Left lung (tissue), 10 donors: Measurements from ENCODE around the gene THBD. TPM values are rescaled to one million over a fixed set of nuclear protein-coding genes. Genes with fewer than 3 reads are reported as not detected.

Experiments used
- ATAC-seq: fragments of 200-7000 bp; cut with Tn5 transposase; one replicate; pipeline ENCODE4 v1.9.1; 2020; ENCODE audit warnings: moderate library complexity
- DNase-seq, 4 donors: peaks; one replicate each; pipeline ENCODE4 v3.0.0-alpha.2; 2013 to 2020
- H3K27ac ChIP-seq, 2 donors: fragments of 200-600 bp; sonication (generic) in 1 of 2; one replicate each; pipeline versions ENCODE4 v1.5.0 to v1.8.0; 2020 to 2021
- H3K27me3 ChIP-seq, 2 donors: fragments of 200-600 bp; sonication (generic) in 1 of 2; one replicate each; pipeline versions ENCODE4 v1.5.0 to v1.8.0; 2020 to 2021
- H3K36me3 ChIP-seq, 2 donors: fragments of 200-600 bp; sonication (generic) in 1 of 2; one replicate each; pipeline versions ENCODE4 v1.5.0 to v1.8.0; 2020 to 2021
- H3K4me1 ChIP-seq, 2 donors: fragments of 200-600 bp; one replicate each; pipeline ENCODE4 v1.8.0; 2021
- H3K4me3 ChIP-seq, 2 donors: fragments of 200-600 bp; sonication (generic) in 1 of 2; one replicate each; pipeline versions ENCODE4 v1.5.0 to v1.8.0; 2020 to 2021; ENCODE audit warnings: mild to moderate bottlenecking in 1 of 2
- H3K9me3 ChIP-seq, 2 donors: fragments of 200-600 bp; sonication (generic) in 1 of 2; one replicate each; pipeline versions ENCODE4 v1.5.0 to v1.8.0; 2020 to 2021
- intact Hi-C, 2 donors: fragments of 100-400 bp; cut with DNase I; formaldehyde crosslinking; loops; one replicate each; pipeline versions ENCODE4 v1.11.2 to v1.14.2; 2022
- polyA plus RNA-seq, 6 donors: library from polyadenylated mRNA; unstranded; fragments of 120-200 nt; gene quantifications; one replicate each; pipeline ENCODE4 v1.2.1, GENCODE V29; 2013; ENCODE audit not compliant: insufficient read length in 6 of 6
- total RNA-seq, 2 donors: library from RNA; stranded (reverse); fragmentation: NEBNext Ultra II Directional; extraction: Animal tissue kit (Norgen Biotek cat#: 25700); gene quantifications; one replicate each; pipeline ENCODE4 v1.2.1, GENCODE V29; 2021
- TF ChIP-seq, protein P1 (sequence below), 2 donors: fragments of 200-600 bp; sonication (generic) in 1 of 2; IDR thresholded peaks; one replicate each; pipeline versions ENCODE4 v1.5.0 to v1.8.0; 2021; ENCODE audit warnings: antibody characterized with exemption in 2 of 2
- donor health status: DM: no; HTN: yes; CAD: no.
- donor health status: DM: no; HTN: no; CAD: no.

The THBD gene
- total and polyA plus RNA-seq, 8 donors: 27.3 to 77.4 (median 47.2) TPM

DNA sequence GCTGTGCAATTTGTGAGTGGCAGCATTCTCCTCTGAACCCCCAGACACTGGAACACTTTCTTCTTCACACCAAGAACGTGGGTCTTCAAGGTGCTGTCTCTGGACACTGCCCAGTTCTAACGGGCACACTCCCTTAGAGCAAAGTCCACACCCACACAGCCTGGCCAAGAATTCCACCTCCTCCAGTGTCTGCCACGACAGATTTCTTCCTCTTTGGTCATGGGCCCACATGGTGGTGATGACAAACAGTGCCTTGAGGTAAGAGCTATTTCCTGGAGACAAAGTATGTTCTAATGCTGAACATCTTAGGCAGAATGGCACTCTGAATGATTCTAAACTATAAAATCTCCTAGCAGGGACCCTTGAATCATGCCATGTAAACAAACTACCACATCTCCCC, 39.8 kb downstream of the THBD start:
- no peaks in the 10 kb centered on the region for H3K9me3 ChIP-seq
- intact Hi-C loops: no loop called here
- H3K4me1 ChIP-seq: no peaks in the 10 kb centered on the region
- H3K4me3 ChIP-seq: no peak overlapping the region
- H3K36me3 ChIP-seq: no peaks in the 10 kb centered on the region
- ATAC-seq (no peak), DNase-seq (no peak)
- no peak overlapping the region for H3K27ac ChIP-seq
- TF ChIP-seq, protein P1, sequence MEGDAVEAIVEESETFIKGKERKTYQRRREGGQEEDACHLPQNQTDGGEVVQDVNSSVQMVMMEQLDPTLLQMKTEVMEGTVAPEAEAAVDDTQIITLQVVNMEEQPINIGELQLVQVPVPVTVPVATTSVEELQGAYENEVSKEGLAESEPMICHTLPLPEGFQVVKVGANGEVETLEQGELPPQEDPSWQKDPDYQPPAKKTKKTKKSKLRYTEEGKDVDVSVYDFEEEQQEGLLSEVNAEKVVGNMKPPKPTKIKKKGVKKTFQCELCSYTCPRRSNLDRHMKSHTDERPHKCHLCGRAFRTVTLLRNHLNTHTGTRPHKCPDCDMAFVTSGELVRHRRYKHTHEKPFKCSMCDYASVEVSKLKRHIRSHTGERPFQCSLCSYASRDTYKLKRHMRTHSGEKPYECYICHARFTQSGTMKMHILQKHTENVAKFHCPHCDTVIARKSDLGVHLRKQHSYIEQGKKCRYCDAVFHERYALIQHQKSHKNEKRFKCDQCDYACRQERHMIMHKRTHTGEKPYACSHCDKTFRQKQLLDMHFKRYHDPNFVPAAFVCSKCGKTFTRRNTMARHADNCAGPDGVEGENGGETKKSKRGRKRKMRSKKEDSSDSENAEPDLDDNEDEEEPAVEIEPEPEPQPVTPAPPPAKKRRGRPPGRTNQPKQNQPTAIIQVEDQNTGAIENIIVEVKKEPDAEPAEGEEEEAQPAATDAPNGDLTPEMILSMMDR (IDR thresholded peaks at IDR 0.05): no peak
- H3K27me3 ChIP-seq: no peaks in the 10 kb centered on the region

DNA sequence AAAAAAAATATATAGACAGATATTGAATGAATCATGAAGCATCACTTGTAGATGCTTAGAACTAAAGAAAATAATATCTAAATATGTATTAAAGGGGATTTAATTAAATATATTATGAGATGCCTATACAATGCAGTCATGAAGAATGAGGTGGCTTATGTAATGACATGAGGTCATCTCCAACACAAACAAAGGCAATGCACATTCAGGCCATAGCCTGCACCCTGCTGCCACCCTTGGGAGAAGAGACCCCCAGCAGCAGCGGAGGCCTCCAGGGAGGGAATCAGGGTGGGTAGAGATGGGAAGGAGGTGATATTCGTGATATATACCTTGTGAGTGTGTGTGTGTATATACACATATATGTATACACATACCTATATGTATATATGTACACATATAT, 40.8 kb downstream of the THBD start:
- Histone ChIP-seq H3K4me1 (no peaks in the 10 kb centered on the region), H3K27me3 (no peaks in the 10 kb centered on the region), H3K36me3 (no peaks in the 10 kb centered on the region), H3K9me3 (no peaks in the 10 kb centered on the region), H3K27ac (no peak overlapping the region), H3K4me3 (no peak overlapping the region)
- DNase-seq: no peak
- intact Hi-C loops: no loop called here
- ATAC-seq: no peak
- TF ChIP-seq, protein P1 (IDR thresholded peaks at IDR 0.05): no peak

DNA sequence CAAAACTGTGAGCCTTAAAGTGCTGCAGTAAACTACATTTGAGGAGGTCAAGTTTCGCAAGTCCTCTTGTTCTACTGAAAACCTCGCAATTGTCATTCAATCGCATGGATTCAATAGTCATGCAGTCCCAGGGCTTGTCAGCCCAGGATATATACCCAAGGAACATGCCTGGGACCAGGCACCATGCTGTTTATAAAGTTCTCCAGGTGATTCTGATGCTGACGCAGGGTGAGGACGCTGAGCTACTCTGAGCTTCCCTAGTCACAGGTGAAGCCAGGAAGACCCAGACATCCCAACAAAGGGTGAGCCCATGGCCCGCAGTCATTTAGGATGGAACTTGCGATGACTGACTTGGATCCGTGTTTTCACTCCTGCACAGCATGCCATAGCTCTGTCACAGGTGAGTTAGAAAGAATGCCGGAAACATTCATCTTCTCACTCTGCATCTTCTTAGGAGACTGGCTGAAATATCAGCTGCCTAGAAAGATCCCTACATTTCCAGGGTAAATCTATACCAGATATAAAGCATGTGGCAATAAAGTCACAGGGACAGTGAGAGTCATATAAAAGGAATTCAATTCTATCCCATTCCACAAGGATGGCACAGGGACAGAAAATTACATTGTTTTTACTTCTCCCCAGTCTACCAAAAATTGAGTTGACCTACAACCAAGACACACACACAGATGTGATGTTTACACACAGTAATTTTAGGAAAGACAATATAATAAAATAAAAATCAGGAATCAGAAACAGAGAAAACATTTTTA, 41.4 kb downstream of the THBD start:
- no peak for DNase-seq
- H3K4me1 ChIP-seq: no peaks in the 10 kb centered on the region

DNA sequence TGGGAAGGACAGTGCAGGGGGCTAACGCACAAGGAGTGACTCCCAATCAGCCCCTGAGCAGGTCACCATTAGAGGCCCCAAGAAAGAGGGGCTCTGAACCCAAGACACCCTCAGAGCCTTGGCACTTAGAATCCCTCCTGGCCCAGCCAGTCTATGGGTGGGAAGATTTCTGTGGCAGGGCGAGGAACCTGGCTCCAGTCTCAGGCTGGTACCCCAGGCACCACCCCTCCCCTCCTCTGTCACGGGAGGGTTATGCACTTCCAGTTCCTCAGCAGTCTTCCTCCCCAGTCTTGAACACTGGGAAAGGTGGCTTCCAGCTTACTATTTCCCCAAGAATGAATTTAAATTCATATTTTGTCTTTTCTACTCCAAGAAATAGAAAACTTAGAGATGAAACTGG, 42.0 kb downstream of the THBD start:
- Histone ChIP-seq H3K4me1 (no peaks in the 10 kb centered on the region), H3K4me3 (no peak overlapping the region), H3K27ac (no peak overlapping the region), H3K27me3 (no peaks in the 10 kb centered on the region), H3K9me3 (no peaks in the 10 kb centered on the region), H3K36me3 (no peaks in the 10 kb centered on the region)
- ATAC-seq: no peak
- intact Hi-C loops: no loop called here
- no peak for DNase-seq
- TF ChIP-seq, protein P1 (IDR thresholded peaks at IDR 0.05): no peak

More for the DNA sequence above, 41.4 kb downstream of the THBD start:
- H3K27ac ChIP-seq: no peak overlapping the region
- H3K9me3 ChIP-seq: no peaks in the 10 kb centered on the region
- TF ChIP-seq, protein P1 (IDR thresholded peaks at IDR 0.05): no peak
- no peaks in the 10 kb centered on the region for H3K27me3 ChIP-seq
- ATAC-seq: no peak
- intact Hi-C loops: no loop called here
- H3K36me3 ChIP-seq: no peaks in the 10 kb centered on the region
- H3K4me3 ChIP-seq: no peak overlapping the region

DNA sequence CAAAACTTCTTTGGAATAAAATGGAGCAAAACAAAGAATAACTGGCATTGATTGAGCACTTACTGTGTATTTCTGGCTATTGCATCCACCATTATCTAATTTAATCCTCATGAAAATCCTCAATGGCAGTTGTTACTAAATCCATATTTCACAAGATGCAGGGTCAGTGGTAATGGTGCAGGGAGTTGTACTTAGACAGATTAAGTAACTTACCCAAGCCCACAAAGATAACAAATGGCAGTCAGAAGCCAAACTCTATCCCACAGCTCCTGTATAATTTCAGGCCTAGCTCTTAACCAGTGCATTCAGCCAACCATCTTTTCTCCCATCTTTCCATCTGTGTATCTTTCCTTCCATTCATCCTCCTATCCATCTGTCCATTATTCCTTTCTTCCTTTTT, 43.7 kb downstream of the THBD start:
- Histone ChIP-seq H3K27me3 (no peaks in the 10 kb centered on the region), H3K4me1 (no peaks in the 10 kb centered on the region), H3K27ac (no peak overlapping the region), H3K36me3 (no peaks in the 10 kb centered on the region), H3K9me3 (no peaks in the 10 kb centered on the region), H3K4me3 (no peak overlapping the region)
- intact Hi-C loops: no loop called here
- TF ChIP-seq, protein P1 (IDR thresholded peaks at IDR 0.05): no peak
- DNase-seq (no peak), ATAC-seq (no peak)
